Neutrophil (primary cell): Measurements from ENCODE around the gene ZFP36L2.

Source experiments
- H3K27ac ChIP-seq: fragments of 200-600 bp; sonication (generic); 2 replicates; pipeline ENCODE4 v1.5.1; 2016; ENCODE audit warnings: mild to moderate bottlenecking, moderate library complexity
- H3K27me3 ChIP-seq: fragments of 200-600 bp; sonication (generic); 2 replicates; pipeline ENCODE4 v1.6.0; 2016; ENCODE audit warnings: mild to moderate bottlenecking
- H3K36me3 ChIP-seq: fragments of 200-600 bp; sonication (generic); 2 replicates; pipeline ENCODE4 v1.5.1; 2017
- H3K4me1 ChIP-seq, 2 experiments: fragments of 200-600 bp in 1 of 2; sonication (generic) in 1 of 2; 1 replicate in 1 of 2; 2 replicates in 1 of 2; pipeline versions ENCODE4 v1.5.1 to v1.6.1; 2013 to 2016; ENCODE audit warnings: low read depth in 1 of 2, low read length in 1 of 2, mild to moderate bottlenecking in 1 of 2, moderate library complexity in 1 of 2; ENCODE audit not compliant: control insufficient read depth in 1 of 2, insufficient read depth in 1 of 2
- H3K4me3 ChIP-seq, 2 experiments: fragments of 200-600 bp in 1 of 2; sonication (generic) in 1 of 2; 1 replicate in 1 of 2; 2 replicates in 1 of 2; pipeline ENCODE4 v1.5.1; 2013 to 2016; ENCODE audit warnings: low read depth in 1 of 2, low read length in 1 of 2, mild to moderate bottlenecking in 1 of 2, moderate library complexity in 1 of 2
- H3K9me3 ChIP-seq: fragments of 200-600 bp; sonication (generic); 2 replicates; pipeline ENCODE4 v1.5.1; 2016
- CTCF ChIP-seq: fragments of 200-600 bp; sonication (generic); IDR thresholded peaks from 2 replicates; pipeline ENCODE4 v1.5.1; 2016; ENCODE audit warnings: antibody characterized with exemption

Gene ZFP36L2

GRCh38 chr2:43221763-43222474, 4.5 kb downstream of the ZFP36L2 start:
- Histone ChIP-seq H3K27ac (peak overlapping the region; percentile 97), H3K27me3 (no peaks in the 10 kb centered on the region), H3K4me1 (peaks cover 54 to 70% of the 10 kb centered on the region in 2 experiments), H3K36me3 (peaks cover 44% of the 10 kb centered on the region), H3K9me3 (peaks cover 5% of the 10 kb centered on the region), H3K4me3 (peak overlapping the region; percentile 99 to 100)
- no peak for TF ChIP-seq CTCF

- H3K9me3 ChIP-seq: peaks cover 5% of the 10 kb centered on the region
- peak overlapping the region; percentile 97 for H3K27ac ChIP-seq
- H3K4me3 ChIP-seq: peak overlapping the region; percentile 99 to 100
- TF ChIP-seq CTCF: no peak
- peaks cover 44% of the 10 kb centered on the region for H3K36me3 ChIP-seq
- no peaks in the 10 kb centered on the region for H3K27me3 ChIP-seq
- peaks cover 58 to 71% of the 10 kb centered on the region in 2 experiments for H3K4me1 ChIP-seq
Measured at GRCh38 chr2:43221124-43221762, 5.2 kb downstream of the ZFP36L2 start.

GRCh38 chr2:43220760-43221123, 5.7 kb downstream of the ZFP36L2 start:
- peaks cover 62 to 73% of the 10 kb centered on the region in 2 experiments for H3K4me1 ChIP-seq
- no peak for TF ChIP-seq CTCF
- peaks cover 41% of the 10 kb centered on the region for H3K36me3 ChIP-seq
- peaks cover 5% of the 10 kb centered on the region for H3K9me3 ChIP-seq
- H3K4me3 ChIP-seq: peak overlapping the region; percentile 99 to 100
- H3K27me3 ChIP-seq: no peaks in the 10 kb centered on the region
- H3K27ac ChIP-seq: peak overlapping the region; percentile 97

GRCh38 chr2:43220229-43220751, 6.1 kb downstream of the ZFP36L2 start:
- peak overlapping the region; percentile 99 to 100 for H3K4me3 ChIP-seq
- H3K27ac ChIP-seq: peak overlapping the region; percentile 97
- no peak for TF ChIP-seq CTCF
- H3K27me3 ChIP-seq: no peaks in the 10 kb centered on the region
- H3K9me3 ChIP-seq: peaks cover 5% of the 10 kb centered on the region
- peaks cover 36% of the 10 kb centered on the region for H3K36me3 ChIP-seq
- H3K4me1 ChIP-seq: peaks cover 67 to 77% of the 10 kb centered on the region in 2 experiments

GRCh38 chr2:43219383-43220228, 6.8 kb downstream of the ZFP36L2 start:
- H3K9me3 ChIP-seq: no peaks in the 10 kb centered on the region
- H3K27me3 ChIP-seq: no peaks in the 10 kb centered on the region
- H3K4me3 ChIP-seq: peak overlapping the region; percentile 99 to 100
- H3K36me3 ChIP-seq: peaks cover 30% of the 10 kb centered on the region
- TF ChIP-seq CTCF: peak; percentile 36
- peaks cover 73 to 84% of the 10 kb centered on the region in 2 experiments for H3K4me1 ChIP-seq
- peak overlapping the region; percentile 97 for H3K27ac ChIP-seq
